Hepatic stellate cell (primary cell): ENCODE measurements around the gene HDAC2.

Source experiments
- DNase-seq: peaks from one replicate; pipeline ENCODE4 v3.0.0; 2011; ENCODE audit warnings: low spot score

HDAC2 gene

GRCh38 chr6:113909224-113909856 lies 61.6 kb downstream of the HDAC2 start:
- peak; percentile 54 for DNase-seq

- DNase-seq, result peak; percentile 18
Observed at GRCh38 chr6:113908801-113909200, 62.1 kb downstream of the HDAC2 start.

- DNase-seq, result no peak
Observed at GRCh38 chr6:113907102-113907815, 63.7 kb downstream of the HDAC2 start.

- peak; percentile 47 for DNase-seq
Observed at GRCh38 chr6:113903666-113904330, 67.2 kb downstream of the HDAC2 start.

- no peak for DNase-seq
Observed at GRCh38 chr6:113901482-113901881, 69.5 kb downstream of the HDAC2 start.

- DNase-seq, result no peak
Observed at GRCh38 chr6:113894712-113895674, 76.0 kb downstream of the HDAC2 start.

DNA sequence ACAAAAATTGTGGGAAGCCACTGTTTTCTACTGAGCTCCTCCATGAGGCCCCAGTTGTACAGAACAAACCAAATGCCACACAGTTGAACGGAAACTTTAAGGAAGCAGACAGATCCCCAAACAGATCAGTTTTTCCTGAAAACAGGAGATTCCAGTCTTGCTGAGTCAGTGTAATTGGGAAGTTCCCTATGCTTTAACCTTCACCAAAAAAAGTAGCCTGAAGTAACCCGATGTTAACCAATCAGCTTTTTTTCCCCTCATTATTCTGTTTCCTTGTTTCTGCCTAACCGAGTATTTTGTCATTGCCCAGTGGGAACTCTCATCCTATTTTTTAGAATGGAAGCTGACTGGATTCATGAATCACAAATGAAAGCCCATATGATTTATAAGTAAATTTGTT lies 77.1 kb downstream of the HDAC2 start:
- no peak for DNase-seq

- DNase-seq, result no peak
Observed at GRCh38 chr6:113893451-113893850, 77.5 kb downstream of the HDAC2 start.

GRCh38 chr6:113888956-113889630 lies 81.9 kb downstream of the HDAC2 start:
- no peak for DNase-seq

DNA sequence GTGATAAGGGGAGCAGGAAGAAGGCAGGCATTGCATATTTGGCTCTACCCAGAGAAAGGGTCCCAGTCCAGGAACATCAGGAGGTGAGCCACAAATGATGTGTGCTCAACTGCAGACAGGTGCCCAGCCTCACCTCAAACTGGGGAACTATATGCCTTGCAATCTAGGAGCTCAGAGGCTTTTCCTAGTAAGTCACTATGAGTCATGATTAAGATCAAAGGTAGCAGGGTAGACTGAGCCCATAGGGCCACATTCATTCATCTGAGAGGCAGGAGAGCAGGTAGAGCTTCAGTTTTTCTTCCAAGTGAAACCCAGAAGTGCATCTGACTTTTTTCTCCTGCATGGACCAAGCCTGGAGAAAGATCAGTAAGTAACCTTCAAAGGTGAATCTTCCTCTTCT lies 82.5 kb downstream of the HDAC2 start:
- DNase-seq, result no peak

DNA sequence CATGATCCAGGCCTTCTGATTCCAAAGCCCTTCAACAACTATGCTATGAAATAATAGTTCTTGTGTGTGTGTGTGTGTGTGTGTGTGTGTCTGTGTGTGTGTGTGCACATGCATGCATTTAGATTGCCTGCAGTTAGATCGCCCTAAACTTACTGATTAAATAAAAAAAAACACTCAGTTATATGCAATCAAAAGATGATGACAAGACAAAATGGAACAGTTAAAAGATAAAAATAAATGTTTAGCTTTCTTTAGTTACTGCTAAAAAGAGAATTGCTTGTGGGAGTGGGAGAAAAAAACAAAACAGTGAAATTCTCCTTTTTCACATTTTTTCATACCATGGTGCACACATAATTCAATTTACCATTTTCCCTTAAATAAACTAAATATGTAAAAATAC lies 84.4 kb downstream of the HDAC2 start:
- DNase-seq, result no peak

DNA sequence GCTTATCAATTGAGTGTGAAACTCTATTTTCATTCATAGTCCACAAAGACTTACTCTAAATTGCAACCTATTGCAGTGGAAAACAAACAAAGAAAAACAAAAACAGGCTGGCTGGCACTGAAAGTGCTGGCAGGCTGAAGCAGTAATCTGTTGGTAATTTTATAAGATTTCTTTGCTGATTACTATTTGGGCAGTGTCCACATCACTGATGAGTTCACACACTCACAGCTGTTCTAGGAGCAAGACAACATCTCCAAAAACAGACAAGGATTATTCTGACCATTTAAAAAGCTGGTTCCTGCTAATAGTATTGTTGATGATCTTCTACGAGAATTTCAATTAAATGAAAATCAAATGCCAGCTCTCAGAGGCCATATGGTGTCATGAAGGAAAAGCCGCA lies 86.9 kb downstream of the HDAC2 start:
- DNase-seq, result no peak
